GM12801 (cell line): ENCODE data around the gene TRIM71.

ENCODE experiments used
- TF ChIP-seq, protein P1 (sequence below): IDR thresholded peaks from one replicate; pipeline ENCODE4 v1.5.1; 2011; ENCODE audit warnings: control low read depth; ENCODE audit not compliant: insufficient read length; ENCODE audit errors: extremely low read depth

The TRIM71 gene

DNA sequence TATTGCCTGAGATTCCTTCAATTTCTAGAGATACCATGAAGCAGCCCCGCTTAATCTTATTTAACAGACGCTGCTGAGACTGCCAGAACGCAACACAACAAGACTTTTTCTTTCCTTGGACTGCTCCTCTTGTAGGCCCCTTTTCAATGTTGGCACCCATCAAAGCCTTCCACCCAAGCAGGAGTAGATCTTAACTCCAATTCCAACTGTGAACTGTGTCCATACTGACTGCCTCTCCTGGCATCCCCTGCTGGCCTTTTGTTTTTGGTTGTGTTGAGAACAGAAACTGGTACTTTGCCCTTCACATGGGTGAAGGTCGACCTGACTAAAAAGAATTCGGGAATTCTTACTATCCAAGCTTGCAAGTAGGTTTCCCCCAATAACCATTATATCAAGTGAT lies 50.2 kb downstream of the TRIM71 start:
- TF ChIP-seq, protein P1, sequence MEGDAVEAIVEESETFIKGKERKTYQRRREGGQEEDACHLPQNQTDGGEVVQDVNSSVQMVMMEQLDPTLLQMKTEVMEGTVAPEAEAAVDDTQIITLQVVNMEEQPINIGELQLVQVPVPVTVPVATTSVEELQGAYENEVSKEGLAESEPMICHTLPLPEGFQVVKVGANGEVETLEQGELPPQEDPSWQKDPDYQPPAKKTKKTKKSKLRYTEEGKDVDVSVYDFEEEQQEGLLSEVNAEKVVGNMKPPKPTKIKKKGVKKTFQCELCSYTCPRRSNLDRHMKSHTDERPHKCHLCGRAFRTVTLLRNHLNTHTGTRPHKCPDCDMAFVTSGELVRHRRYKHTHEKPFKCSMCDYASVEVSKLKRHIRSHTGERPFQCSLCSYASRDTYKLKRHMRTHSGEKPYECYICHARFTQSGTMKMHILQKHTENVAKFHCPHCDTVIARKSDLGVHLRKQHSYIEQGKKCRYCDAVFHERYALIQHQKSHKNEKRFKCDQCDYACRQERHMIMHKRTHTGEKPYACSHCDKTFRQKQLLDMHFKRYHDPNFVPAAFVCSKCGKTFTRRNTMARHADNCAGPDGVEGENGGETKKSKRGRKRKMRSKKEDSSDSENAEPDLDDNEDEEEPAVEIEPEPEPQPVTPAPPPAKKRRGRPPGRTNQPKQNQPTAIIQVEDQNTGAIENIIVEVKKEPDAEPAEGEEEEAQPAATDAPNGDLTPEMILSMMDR, result no peak

DNA sequence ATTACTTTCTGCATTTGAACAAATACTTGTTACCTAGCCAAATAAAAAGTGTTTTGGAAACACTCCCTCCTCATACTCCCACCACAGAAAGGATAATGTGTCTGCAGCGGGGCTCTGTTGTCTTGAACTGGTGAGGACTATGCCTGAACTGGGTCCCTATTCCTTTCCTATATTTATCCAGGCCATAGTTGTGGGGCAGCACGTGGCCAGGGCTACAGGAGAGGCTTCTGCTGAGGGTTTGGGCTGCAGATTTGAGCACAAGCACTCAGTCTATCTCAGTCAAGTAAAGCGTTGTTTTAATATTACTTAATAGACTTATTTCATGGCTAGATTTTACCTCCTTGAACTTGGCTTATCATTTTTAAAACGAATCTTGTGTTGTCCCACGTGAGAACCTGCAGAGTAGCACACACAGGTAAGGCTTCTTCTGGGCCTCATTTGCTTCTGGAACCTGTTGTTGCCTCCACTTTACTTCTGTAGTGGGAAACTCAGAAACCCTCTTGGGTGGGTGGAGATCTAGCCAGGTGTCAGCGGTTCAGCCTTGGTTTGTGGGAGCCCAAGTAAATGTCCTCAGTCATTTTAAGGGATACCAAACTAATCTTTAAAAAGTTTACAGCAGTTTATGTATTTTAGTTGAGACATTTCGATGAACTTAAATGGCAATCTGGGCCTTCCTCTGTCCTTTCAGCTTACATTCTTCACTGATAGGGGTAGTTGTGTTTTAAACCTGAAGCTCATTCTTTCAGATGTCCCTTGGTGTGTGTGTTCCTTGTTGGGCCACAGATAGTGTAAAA lies 51.1 kb downstream of the TRIM71 start:
- TF ChIP-seq, protein P1, result no peak

DNA sequence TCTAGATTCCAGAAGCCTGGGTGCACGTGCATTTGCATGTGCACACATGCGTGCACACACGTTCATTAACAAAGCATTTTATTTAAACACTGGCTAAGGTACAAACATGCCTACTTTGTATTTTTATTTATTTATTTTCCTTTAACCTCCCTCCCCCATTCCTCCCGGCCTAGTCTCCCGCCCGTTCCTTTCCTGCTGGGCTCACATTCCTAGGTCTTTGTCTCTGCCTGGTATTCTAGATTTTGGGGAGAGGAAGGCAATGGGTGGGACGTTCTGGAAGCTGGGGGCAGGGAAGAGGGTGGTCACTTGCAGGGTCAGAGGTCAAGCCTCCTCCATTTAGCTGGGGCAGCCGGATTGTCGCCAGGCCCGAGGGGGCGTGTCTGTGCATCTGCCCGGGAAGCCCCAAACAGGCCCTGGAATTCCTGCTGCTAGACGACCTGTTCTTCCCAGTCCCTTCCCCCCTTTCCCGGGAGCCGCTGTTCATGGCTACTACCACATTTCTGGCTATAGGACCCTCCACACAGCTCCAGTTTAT lies 51.8 kb downstream of the TRIM71 start:
- TF ChIP-seq, protein P1, result no peak

DNA sequence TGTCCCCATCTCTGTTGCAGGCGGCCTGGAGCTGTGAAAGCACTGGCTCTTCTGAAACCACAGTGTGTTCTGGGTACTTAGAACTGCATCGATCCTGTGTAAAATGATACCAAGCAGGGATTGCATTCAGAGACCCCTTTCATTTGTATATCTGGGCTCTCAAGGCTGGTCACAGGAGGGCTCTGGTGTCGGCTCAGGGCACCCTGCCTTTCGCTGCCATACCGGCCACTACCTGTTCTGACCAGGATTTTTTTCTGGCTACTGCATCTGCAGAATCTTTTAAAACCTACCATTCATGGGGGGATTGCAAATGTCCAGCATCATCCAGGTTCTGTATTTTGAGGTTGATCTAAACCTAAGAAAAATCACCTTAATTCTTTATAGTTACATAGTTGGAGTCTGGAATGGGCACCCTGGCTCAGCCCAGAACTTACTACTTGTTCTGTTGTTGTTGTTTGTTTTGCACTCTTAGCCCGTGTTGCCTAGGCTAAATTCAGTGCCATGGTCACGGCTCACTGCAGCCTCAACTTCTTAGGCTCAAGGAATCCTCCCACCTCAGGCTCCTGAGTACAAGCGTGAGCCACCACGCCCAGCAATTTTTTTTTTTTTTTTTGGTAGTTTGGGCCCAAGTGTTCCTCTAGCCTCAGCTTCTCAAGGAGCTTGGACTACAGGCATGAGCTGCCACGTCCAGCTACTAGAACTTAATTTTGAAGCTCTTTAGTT lies 52.7 kb downstream of the TRIM71 start:
- TF ChIP-seq, protein P1, result no peak

DNA sequence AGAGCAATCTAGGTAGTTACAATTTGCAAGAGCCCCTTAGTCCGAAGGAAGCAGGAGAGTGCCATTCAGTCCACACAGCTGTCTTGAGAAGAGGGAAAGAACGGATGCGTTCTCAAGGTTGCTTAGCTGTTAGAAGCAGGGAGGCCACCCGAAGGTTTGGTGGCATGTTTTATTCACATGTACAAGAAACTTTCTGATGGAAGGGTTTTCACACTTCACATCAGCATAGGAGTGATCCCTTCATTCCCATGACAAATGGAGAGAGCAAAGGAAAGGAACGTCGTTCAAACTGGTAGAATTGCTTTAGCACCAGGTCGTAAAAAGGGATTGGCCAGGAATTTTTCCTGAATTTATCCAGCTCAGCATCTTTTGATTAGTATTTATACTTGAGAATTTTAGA lies 53.5 kb downstream of the TRIM71 start:
- TF ChIP-seq, protein P1, result no peak

DNA sequence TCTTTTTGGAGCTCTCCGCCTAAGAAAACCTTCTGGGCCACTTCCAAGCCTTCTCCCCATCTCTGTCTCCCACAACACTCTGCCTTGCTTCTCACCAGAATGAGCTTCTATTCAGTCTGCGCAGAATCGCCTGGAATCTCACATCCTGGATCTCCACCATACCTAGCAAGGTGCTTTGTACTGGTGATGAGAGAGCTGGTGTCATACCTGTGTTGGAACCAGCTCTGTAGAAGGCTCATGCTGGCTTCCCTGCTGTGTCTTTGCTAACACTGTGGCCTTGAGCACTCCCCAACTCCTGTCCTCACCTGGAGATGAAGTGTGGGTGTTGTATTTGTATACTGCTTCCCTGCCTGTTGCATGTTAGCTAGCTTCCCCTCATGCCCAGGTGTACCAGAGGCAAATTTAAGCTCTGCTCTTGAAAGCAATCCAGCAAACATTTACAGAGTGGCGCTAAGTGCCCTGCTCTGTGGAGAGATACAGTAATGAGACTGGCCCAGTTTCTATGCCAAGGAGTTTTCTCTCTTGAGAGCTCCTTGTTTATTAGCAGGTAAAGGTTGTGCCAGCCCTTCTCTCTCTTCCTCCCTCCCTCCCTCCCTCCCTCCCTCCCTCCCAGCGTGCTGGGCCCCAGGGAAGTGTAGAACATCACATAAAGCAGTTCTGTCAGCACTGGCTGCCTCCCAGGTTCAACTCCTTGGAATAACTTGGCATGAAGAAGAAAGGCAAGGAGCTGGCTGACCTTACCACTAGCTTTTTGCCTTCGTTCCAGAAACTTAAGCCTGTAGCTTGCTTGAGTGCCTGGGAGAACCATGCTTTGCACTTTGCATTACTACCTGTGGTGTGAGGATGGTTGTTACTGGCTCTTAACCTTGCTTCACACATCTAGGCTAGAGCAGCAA lies 54.9 kb downstream of the TRIM71 start:
- TF ChIP-seq, protein P1, result no peak

DNA sequence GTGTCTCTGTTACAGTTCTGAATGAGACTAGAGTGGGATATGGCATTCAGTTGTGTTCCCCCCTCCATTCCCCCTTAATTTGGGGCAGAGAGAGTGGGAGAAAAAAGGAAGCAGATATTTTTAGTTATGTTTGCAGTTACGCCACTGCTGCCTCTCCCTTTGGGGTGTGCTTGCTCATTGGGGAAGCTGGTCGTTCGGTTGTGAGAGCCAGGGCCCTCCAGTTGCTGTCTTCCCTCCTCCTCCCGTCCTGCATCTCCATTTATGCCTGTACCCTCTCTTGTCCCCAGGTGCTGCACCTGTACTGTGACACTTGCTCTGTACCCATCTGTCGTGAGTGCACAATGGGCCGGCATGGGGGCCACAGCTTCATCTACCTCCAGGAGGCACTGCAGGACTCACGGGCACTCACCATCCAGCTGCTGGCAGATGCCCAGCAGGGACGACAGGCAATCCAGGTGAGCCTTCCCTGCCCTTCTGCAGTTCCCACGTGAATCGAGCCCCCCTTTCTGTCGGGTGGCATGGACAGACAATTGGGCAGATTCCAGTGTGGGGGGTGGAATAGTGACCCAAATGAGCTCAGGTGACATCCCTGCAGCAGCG lies 55.8 kb downstream of the TRIM71 start:
- TF ChIP-seq, protein P1, result no peak
